Fibroblast of lung (primary cell): Measurements from ENCODE around the gene RAD51AP1. TPM values are rescaled to one million over a fixed set of nuclear protein-coding genes. Genes with fewer than 3 reads are reported as not detected.

Source experiments
- DNase-seq, 2 donors: peaks; one replicate each; pipeline versions ENCODE4 v3.0.0 to v3.0.0-alpha.2; 2010; ENCODE audit warnings: low read depth in 2 of 2
- H2AFZ ChIP-seq: 2 replicates; pipeline ENCODE4 v1.5.1; 2012; ENCODE audit warnings: low read length, control low read depth, inconsistent platforms
- H3K27ac ChIP-seq: 2 replicates; pipeline ENCODE4 v1.5.1; 2011; ENCODE audit warnings: low read length, control low read depth; ENCODE audit not compliant: insufficient read depth
- H3K27me3 ChIP-seq: 2 replicates; pipeline ENCODE4 v1.5.1; 2011; ENCODE audit warnings: mild to moderate bottlenecking, low read length; ENCODE audit not compliant: control insufficient read depth, insufficient read depth
- H3K36me3 ChIP-seq: 2 replicates; pipeline ENCODE4 v1.5.1; 2011; ENCODE audit warnings: low read length; ENCODE audit not compliant: control insufficient read depth, insufficient read depth
- H3K4me1 ChIP-seq: 2 replicates; pipeline ENCODE4 v1.5.1; 2011; ENCODE audit warnings: low read length; ENCODE audit not compliant: control insufficient read depth, insufficient read depth; ENCODE audit errors: extremely low read depth
- H3K4me2 ChIP-seq: 2 replicates; pipeline ENCODE4 v1.5.1; 2011; ENCODE audit warnings: low read length, control low read depth; ENCODE audit not compliant: insufficient read depth; ENCODE audit errors: extremely low read depth
- H3K4me3 ChIP-seq, 4 experiments: fragments of 200-600 bp in 1 of 4; sonication (generic) in 1 of 4; replicated peaks in 1 of 4; 2 replicates each; pipeline ENCODE4 v1.5.1; 2011 to 2016; ENCODE audit warnings: low read length in 4 of 4, low read depth in 3 of 4, mild to moderate bottlenecking in 3 of 4, control low read depth in 2 of 4, inconsistent platforms in 1 of 4, mixed read lengths in 1 of 4; ENCODE audit not compliant: insufficient read depth in 1 of 4; ENCODE audit errors: control extremely low read depth in 1 of 4
- H3K79me2 ChIP-seq: 2 replicates; pipeline ENCODE4 v1.5.1; 2012; ENCODE audit warnings: mild to moderate bottlenecking, low read length, inconsistent platforms; ENCODE audit not compliant: control insufficient read depth, insufficient read depth
- H3K9ac ChIP-seq: 2 replicates; pipeline ENCODE4 v1.5.1; 2011; ENCODE audit warnings: mild to moderate bottlenecking, low read length, control low read depth; ENCODE audit not compliant: insufficient read depth
- H3K9me3 ChIP-seq: 2 replicates; pipeline ENCODE4 v1.5.1; 2012; ENCODE audit warnings: low read depth, low read length; ENCODE audit not compliant: control insufficient read depth, insufficient read depth
- H4K20me1 ChIP-seq: 2 replicates; pipeline ENCODE4 v1.5.1; 2011; ENCODE audit warnings: low read length; ENCODE audit not compliant: control insufficient read depth, insufficient read depth; ENCODE audit errors: extremely low read depth
- EZH2 ChIP-seq: IDR thresholded peaks from 2 replicates; pipeline ENCODE4 v1.5.1; 2012; ENCODE audit warnings: low read length, control low read depth, mild to moderate bottlenecking; ENCODE audit errors: missing control alignments
- polyA plus RNA-seq, 2 donors: library from polyadenylated mRNA; depleted of rRNA in 1 of 2; stranded (reverse) in 1 of 2; unstranded in 1 of 2; fragments of >200 nt; gene quantifications; 2 replicates each; pipeline ENCODE4 v1.2.1, GENCODE V29; 2011 to 2012; ENCODE audit warnings: missing spikeins in 1 of 2
- total RNA-seq: library from RNA; depleted of rRNA; stranded (reverse); fragments of >200 nt; gene quantifications from 2 replicates; pipeline ENCODE4 v1.2.1, GENCODE V29; 2014
- TF ChIP-seq, protein P1 (sequence below), 2 donors: IDR thresholded peaks in 1 of 2; conservative IDR thresholded peaks in 1 of 2; 1 replicate in 1 of 2; 2 replicates in 1 of 2; pipeline ENCODE4 v1.5.1; 2011 to 2012; ENCODE audit warnings: low read length in 2 of 2, control low read depth in 1 of 2, inconsistent platforms in 1 of 2, low read depth in 1 of 2, mild to moderate bottlenecking in 1 of 2

The RAD51AP1 gene
- total and polyA plus RNA-seq, 2 donors (not counting 1 experiment from before 2014, with no cell fraction given) = 4.1 to 11.0 TPM

DNA sequence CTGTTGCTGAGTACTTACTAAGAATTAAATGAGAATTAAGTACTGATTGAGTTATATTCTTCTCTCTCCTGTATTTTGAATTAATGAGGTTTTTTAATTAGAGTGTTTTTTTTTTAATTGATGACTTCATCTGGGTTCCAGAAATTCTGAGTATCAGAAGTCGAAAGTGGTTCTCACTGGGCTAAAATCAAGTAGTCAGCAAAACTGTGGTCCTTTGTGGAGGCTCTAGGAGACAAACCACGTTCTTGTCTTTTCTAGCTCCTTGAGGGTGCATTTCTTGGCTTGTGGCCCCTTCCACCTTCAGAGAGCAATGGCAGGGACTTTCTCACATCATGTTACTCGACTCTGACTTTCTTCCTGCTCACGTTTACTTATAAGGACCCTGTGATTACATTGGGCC lies 15.3 kb downstream of the RAD51AP1 start:
- peaks cover 2% of the 10 kb centered on the region for H3K36me3 ChIP-seq

DNA sequence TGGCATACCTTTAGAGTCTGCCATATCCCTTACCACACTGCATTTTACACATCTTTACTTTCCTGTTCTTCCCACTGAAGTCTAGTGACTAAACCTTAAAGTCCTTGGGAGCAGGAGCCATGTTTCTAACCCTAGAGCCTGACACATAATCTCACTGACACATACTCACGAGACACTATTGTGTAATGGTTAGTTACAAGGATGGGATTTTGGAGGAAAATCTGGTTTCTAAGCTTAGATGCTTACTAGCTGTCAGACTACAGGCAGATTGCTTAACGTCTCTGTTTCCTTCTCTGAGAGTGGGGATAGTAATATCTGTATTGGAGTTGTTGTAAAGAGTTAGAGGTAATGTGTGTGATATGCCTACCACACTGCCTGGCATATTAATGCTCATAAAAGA lies 17.1 kb downstream of the RAD51AP1 start:
- H3K27ac ChIP-seq = no peak overlapping the region
- TF ChIP-seq, protein P1, sequence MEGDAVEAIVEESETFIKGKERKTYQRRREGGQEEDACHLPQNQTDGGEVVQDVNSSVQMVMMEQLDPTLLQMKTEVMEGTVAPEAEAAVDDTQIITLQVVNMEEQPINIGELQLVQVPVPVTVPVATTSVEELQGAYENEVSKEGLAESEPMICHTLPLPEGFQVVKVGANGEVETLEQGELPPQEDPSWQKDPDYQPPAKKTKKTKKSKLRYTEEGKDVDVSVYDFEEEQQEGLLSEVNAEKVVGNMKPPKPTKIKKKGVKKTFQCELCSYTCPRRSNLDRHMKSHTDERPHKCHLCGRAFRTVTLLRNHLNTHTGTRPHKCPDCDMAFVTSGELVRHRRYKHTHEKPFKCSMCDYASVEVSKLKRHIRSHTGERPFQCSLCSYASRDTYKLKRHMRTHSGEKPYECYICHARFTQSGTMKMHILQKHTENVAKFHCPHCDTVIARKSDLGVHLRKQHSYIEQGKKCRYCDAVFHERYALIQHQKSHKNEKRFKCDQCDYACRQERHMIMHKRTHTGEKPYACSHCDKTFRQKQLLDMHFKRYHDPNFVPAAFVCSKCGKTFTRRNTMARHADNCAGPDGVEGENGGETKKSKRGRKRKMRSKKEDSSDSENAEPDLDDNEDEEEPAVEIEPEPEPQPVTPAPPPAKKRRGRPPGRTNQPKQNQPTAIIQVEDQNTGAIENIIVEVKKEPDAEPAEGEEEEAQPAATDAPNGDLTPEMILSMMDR (conservative IDR thresholded peaks at IDR 0.05 in 1 of 2, IDR thresholded peaks at IDR 0.05 in 1 of 2; ENCODE audit: low read depth in 1 of 2, low read length in 2 of 2) = no peak
- no peak for TF ChIP-seq EZH2
- H3K36me3 ChIP-seq = peaks cover 2% of the 10 kb centered on the region

More for the DNA sequence above, 15.3 kb downstream of the RAD51AP1 start:
- no peaks in the 10 kb centered on the region for H4K20me1 ChIP-seq
- TF ChIP-seq, protein P1 (conservative IDR thresholded peaks at IDR 0.05 in 1 of 2, IDR thresholded peaks at IDR 0.05 in 1 of 2; ENCODE audit: low read depth in 1 of 2, low read length in 2 of 2) = no peak
- TF ChIP-seq EZH2 = no peak
- no peak for DNase-seq
- no peak overlapping the region for H3K27ac ChIP-seq
- H3K4me1 ChIP-seq = no peaks in the 10 kb centered on the region
- no peak overlapping the region for H3K4me2 ChIP-seq
- H3K79me2 ChIP-seq = no peaks in the 10 kb centered on the region
- no peaks in the 10 kb centered on the region for H3K27me3 ChIP-seq
- H3K9me3 ChIP-seq = no peaks in the 10 kb centered on the region
- no peak overlapping the region for H3K4me3 ChIP-seq
- H2AFZ ChIP-seq = no peak overlapping the region
- no peak overlapping the region for H3K9ac ChIP-seq

DNA sequence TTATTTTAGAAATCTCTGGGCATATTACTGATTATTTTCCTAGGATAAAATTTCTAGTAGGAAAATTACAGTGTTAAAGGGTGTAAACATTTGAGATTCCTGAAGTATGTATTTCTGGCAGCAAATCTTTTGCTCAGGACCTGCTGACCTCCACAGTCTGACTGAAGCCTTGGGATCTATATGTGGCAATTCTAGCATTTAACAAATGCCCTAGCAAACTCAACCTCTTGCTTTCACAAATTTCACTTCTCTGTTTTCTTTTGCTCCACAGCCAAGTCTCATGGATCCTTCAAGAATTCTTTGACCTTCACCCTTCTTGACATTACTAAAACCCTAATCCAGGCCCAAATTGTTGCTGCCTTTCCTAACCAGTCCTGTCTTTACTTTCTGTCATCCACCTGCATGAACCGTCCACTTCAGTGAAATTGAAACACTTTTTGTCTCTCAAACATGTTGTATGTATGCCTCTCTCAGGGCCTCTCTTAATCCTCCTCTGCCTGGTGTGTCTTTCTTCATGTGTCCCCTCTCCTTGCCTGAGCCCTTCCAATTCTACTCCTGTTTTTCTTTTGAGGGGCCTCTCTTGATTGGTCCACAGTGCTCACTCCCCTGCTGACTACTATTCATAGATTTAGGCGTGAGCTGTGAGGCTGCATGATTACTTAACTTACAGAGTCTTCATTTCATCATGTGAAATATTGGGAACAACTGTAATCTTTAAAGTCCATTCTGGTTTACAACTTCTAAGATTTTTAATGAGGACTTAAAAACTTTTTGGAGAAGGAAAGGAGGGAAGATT lies 18.2 kb downstream of the RAD51AP1 start:
- Histone ChIP-seq H3K9ac (no peak overlapping the region), H3K4me1 (peaks cover 3% of the 10 kb centered on the region), H3K4me3 (no peak overlapping the region), H3K27ac (no peak overlapping the region), H2AFZ (no peak overlapping the region), H4K20me1 (no peaks in the 10 kb centered on the region), H3K4me2 (no peak overlapping the region), H3K36me3 (peaks cover 2% of the 10 kb centered on the region), H3K79me2 (no peaks in the 10 kb centered on the region), H3K9me3 (no peaks in the 10 kb centered on the region), H3K27me3 (no peaks in the 10 kb centered on the region)
- TF ChIP-seq, protein P1 (conservative IDR thresholded peaks at IDR 0.05 in 1 of 2, IDR thresholded peaks at IDR 0.05 in 1 of 2; ENCODE audit: low read depth in 1 of 2, low read length in 2 of 2) = no peak
- no peak for TF ChIP-seq EZH2
- DNase-seq = no peak

More for the DNA sequence above, 17.1 kb downstream of the RAD51AP1 start:
- Histone ChIP-seq H3K79me2 (no peaks in the 10 kb centered on the region), H2AFZ (no peak overlapping the region), H3K9ac (no peak overlapping the region), H3K9me3 (no peaks in the 10 kb centered on the region), H4K20me1 (no peaks in the 10 kb centered on the region), H3K27me3 (no peaks in the 10 kb centered on the region), H3K4me1 (no peaks in the 10 kb centered on the region), H3K4me3 (no peak overlapping the region), H3K4me2 (no peak overlapping the region)
- peak in 1 of 2 donors; percentile 20 for DNase-seq
